Measurements from ENCODE around the gene MAN1C1. TPM values are rescaled to one million over a fixed set of nuclear protein-coding genes. Genes with fewer than 3 reads are reported as not detected.

MAN1C1 gene
- total RNA-seq, 1 experiment from 2014 or later: 0.11 TPM

DNA sequence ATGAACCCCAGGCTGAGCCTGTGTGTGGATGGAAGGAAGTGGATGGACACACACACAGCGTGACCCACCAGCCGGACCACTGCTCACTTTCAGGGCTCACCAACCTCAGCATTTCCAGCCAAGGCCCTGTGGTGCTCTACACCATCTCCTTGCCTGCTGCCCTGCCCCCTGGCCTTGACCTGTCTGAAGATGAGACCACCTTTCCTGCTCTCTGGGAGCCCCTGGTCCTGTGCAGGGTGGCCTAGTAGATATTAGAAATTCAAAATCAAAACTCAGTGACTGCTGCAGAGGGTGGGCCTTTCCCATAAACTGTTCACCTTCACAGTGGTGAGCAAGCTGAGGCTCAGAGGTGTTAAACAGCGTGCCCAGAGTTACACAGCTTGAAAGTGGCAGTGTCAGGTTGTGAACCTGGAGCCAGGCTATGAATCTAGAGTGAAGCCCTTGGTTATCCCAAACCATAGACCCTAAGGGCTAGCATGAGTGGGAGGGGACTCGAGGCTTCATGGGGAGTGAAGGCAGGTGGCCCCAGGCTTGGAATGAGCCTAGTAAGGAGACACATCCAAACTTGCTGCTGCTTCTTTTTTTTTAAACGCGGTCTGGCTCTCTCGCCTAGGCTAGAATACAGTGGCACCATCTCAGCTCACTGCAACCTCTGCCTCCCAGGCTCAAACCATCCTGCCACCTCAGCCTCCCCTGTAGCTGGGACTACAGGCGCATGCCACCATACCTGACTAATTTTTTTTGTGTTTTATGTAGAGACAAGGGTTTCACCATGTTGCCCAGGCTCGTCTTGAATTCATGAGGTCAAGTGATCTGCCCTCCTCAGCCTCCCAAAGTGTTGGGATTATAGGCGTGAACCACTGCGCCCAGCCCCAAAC, 41.5 kb downstream of the MAN1C1 start:
- CTCF ChIA-PET: no interaction called here
- no TSS peak for BruUV-seq (replicated peaks)

DNA sequence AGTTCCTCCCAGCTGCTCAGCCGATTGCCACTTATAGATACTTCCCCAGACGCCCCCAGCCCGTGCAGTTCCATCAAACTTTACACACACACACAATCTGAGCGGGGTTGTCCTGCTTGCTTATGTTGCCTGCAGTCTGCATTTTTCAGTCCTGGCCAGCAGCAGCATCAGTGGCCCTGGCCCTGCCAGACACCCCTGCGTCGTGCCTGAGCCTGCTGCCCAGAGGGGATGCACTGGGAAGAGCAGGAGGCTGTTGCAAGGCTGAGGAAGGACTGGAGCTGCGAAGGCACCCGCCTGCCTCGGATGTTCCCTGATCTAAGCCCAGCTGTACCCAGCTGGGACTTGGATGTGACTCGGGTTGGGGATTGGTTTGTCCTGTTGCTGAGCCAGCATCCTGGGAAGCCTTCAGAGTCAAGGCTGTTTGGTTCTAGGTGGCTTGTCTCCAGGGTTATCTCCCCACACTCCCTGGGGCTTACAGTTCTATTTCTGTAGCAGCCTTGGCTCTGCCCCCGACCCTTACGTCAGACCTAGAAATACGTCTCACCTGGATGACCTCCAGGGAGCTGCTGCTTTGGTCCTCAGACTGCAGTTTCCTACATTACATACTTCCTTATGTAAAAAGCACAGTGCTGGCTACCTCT, 42.3 kb downstream of the MAN1C1 start:
- TF ChIP-seq, protein P1, sequence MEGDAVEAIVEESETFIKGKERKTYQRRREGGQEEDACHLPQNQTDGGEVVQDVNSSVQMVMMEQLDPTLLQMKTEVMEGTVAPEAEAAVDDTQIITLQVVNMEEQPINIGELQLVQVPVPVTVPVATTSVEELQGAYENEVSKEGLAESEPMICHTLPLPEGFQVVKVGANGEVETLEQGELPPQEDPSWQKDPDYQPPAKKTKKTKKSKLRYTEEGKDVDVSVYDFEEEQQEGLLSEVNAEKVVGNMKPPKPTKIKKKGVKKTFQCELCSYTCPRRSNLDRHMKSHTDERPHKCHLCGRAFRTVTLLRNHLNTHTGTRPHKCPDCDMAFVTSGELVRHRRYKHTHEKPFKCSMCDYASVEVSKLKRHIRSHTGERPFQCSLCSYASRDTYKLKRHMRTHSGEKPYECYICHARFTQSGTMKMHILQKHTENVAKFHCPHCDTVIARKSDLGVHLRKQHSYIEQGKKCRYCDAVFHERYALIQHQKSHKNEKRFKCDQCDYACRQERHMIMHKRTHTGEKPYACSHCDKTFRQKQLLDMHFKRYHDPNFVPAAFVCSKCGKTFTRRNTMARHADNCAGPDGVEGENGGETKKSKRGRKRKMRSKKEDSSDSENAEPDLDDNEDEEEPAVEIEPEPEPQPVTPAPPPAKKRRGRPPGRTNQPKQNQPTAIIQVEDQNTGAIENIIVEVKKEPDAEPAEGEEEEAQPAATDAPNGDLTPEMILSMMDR (conservative IDR thresholded peaks at IDR 0.05; ENCODE audit: low read depth, low read length): no peak
- TF ChIP-seq EZH2phosphoT487 (IDR thresholded peaks at IDR 0.05; ENCODE audit: borderline replicate concordance, low read length): no peak
- no peak for TF ChIP-seq EZH2 (IDR thresholded peaks at IDR 0.05; ENCODE audit: low read length, unreplicated experiment)
- ATAC-seq (no peak), DNase-seq (no peak)
- Histone ChIP-seq H3K9me2 (replicated peaks; ENCODE audit: low read length) (no peaks in the 10 kb centered on the region), H3K27ac (ENCODE audit: low read length) (no peak overlapping the region), H3K9ac (ENCODE audit: low read length) (no peak overlapping the region), H3K9me3 (ENCODE audit: low read length) (no peaks in the 10 kb centered on the region), H2AFZ (ENCODE audit: low read length) (no peak overlapping the region), H3K4me2 (ENCODE audit: low read length) (no peak overlapping the region), H3K4me1 (ENCODE audit: insufficient read depth, low read length) (peaks cover 13% of the 10 kb centered on the region), H3K36me3 (ENCODE audit: low read depth, low read length) (no peaks in the 10 kb centered on the region), H3K27me3 (ENCODE audit: low read length) (no peaks in the 10 kb centered on the region), H3K4me3 (ENCODE audit: low read length) (no peak overlapping the region), H4K20me1 (ENCODE audit: low read length) (no peaks in the 10 kb centered on the region), H3F3A (ENCODE audit: low read length, unreplicated experiment) (no peaks in the 10 kb centered on the region), H3K79me2 (ENCODE audit: low read length) (no peaks in the 10 kb centered on the region)
- ChIA-PET CTCF (no interaction called here), POLR2A (ENCODE audit: unreplicated experiment) (no interaction called here)
- BruUV-seq (replicated peaks): no TSS peak
- intact Hi-C loops (cut with micrococcal nuclease): no loop called here

More for the DNA sequence above, 41.5 kb downstream of the MAN1C1 start:
- no peaks in the 10 kb centered on the region for H3K9me3 ChIP-seq (ENCODE audit: low read length)
- ATAC-seq (no peak), DNase-seq (no peak)
- no peak overlapping the region for H3K4me2 ChIP-seq (ENCODE audit: low read length)
- H3K27ac ChIP-seq (ENCODE audit: low read length): no peak overlapping the region
- H3K9me2 ChIP-seq (replicated peaks; ENCODE audit: low read length): no peaks in the 10 kb centered on the region
- no peak overlapping the region for H3K9ac ChIP-seq (ENCODE audit: low read length)
- H3K79me2 ChIP-seq (ENCODE audit: low read length): no peaks in the 10 kb centered on the region
- intact Hi-C loops (cut with micrococcal nuclease): no loop called here
- no peaks in the 10 kb centered on the region for H4K20me1 ChIP-seq (ENCODE audit: low read length)
- no peak overlapping the region for H3K4me3 ChIP-seq (ENCODE audit: low read length)
- POLR2A ChIA-PET (ENCODE audit: unreplicated experiment): no interaction called here
- H3K4me1 ChIP-seq (ENCODE audit: insufficient read depth, low read length): peaks cover 13% of the 10 kb centered on the region
- H3K27me3 ChIP-seq (ENCODE audit: low read length): no peaks in the 10 kb centered on the region
- H3K36me3 ChIP-seq (ENCODE audit: low read depth, low read length): no peaks in the 10 kb centered on the region
- H2AFZ ChIP-seq (ENCODE audit: low read length): no peak overlapping the region
- no peaks in the 10 kb centered on the region for H3F3A ChIP-seq (ENCODE audit: low read length, unreplicated experiment)
- no peak for TF ChIP-seq EZH2phosphoT487 (IDR thresholded peaks at IDR 0.05; ENCODE audit: borderline replicate concordance, low read length)
- TF ChIP-seq EZH2 (IDR thresholded peaks at IDR 0.05; ENCODE audit: low read length, unreplicated experiment): no peak
- TF ChIP-seq, protein P1 (conservative IDR thresholded peaks at IDR 0.05; ENCODE audit: low read depth, low read length): no peak
